HEK293 (cell line): ENCODE measurements around the gene ME3.

Experiments
- CTCF ChIA-PET: fragments of 350-600 bp; formaldehyde crosslinking; extraction: SDS; loops from one replicate; lab custom pipeline; 2021; ENCODE audit warnings: antibody characterized with exemption; lab: Yijun Ruan, JAX
- POLR2A ChIA-PET: fragments of 300-600 bp; formaldehyde crosslinking; extraction: SDS; loops from one replicate; lab custom pipeline; 2020; ENCODE audit warnings: antibody characterized with exemption, inconsistent platforms; lab: Yijun Ruan, JAX
- H3K27ac ChIP-seq: fragments of 200-500 bp; sonication (Bioruptor generic); 2 replicates; pipeline ENCODE4 v1.5.1; 2014; ENCODE audit warnings: low read depth, low read length, control low read depth, inconsistent platforms; ENCODE audit errors: extremely low read depth
- H3K36me3 ChIP-seq, 2 experiments: fragments of 200-500 bp in 1 of 2; sonication (Bioruptor generic) in 1 of 2; 1 replicate in 1 of 2; 2 replicates in 1 of 2; pipeline ENCODE4 v1.5.1; 2014 to 2017; ENCODE audit warnings: inconsistent platforms in 2 of 2, low read length in 2 of 2; ENCODE audit not compliant: control insufficient read depth in 2 of 2, insufficient read depth in 1 of 2
- H3K4me1 ChIP-seq: fragments of 200-500 bp; sonication (Bioruptor generic); 2 replicates; pipeline ENCODE4 v1.5.1; 2014; ENCODE audit warnings: mild to moderate bottlenecking, low read length, inconsistent platforms; ENCODE audit not compliant: control insufficient read depth, insufficient read depth
- H3K4me3 ChIP-seq: 2 replicates; pipeline ENCODE4 v1.5.1; 2011; ENCODE audit warnings: low read depth, mild to moderate bottlenecking, control low read depth, low read length, moderate library complexity
- H3K9me3 ChIP-seq: fragments of 200-500 bp; sonication (Bioruptor generic); 2 replicates; pipeline ENCODE4 v1.5.1; 2014; ENCODE audit warnings: low read depth, low read length, inconsistent platforms; ENCODE audit not compliant: control insufficient read depth, insufficient read depth
- GFI1B ChIP-seq: fragments of 450-650 bp; formaldehyde crosslinking; IDR thresholded peaks from 2 replicates; pipeline ENCODE4 v1.5.1; 2016; ENCODE audit warnings: missing biosample characterization, missing genetic modification characterization
- IKZF3 ChIP-seq: fragments of 450-650 bp; IDR thresholded peaks from 2 replicates; pipeline ENCODE4 v1.5.0; 2018; ENCODE audit warnings: missing biosample characterization, mild to moderate bottlenecking, missing genetic modification characterization, moderate library complexity
- INSM2 ChIP-seq: fragments of 450-650 bp; formaldehyde crosslinking; IDR thresholded peaks from 2 replicates; pipeline ENCODE4 v1.5.1; 2016; ENCODE audit warnings: missing biosample characterization, missing genetic modification characterization
- MZF1 ChIP-seq: fragments of 450-650 bp; formaldehyde crosslinking; IDR thresholded peaks from 2 replicates; pipeline ENCODE4 v1.5.1; 2017; ENCODE audit warnings: missing biosample characterization, missing genetic modification characterization, borderline replicate concordance
- PRDM6 ChIP-seq: fragments of 450-650 bp; formaldehyde crosslinking; IDR thresholded peaks from 2 replicates; pipeline ENCODE4 v1.5.1; 2017; ENCODE audit warnings: missing biosample characterization, missing genetic modification characterization
- SALL2 ChIP-seq: fragments of 450-650 bp; formaldehyde crosslinking; IDR thresholded peaks from 2 replicates; pipeline ENCODE4 v1.5.0; 2017; ENCODE audit warnings: missing biosample characterization, mild to moderate bottlenecking, missing genetic modification characterization, borderline replicate concordance
- SCRT1 ChIP-seq: fragments of 450-650 bp; formaldehyde crosslinking; IDR thresholded peaks from 2 replicates; pipeline ENCODE4 v1.5.1; 2016; ENCODE audit warnings: missing biosample characterization, missing genetic modification characterization, borderline replicate concordance
- WT1 ChIP-seq: fragments of 450-650 bp; formaldehyde crosslinking; IDR thresholded peaks from 2 replicates; pipeline ENCODE4 v1.5.1; 2016; ENCODE audit warnings: missing biosample characterization, missing genetic modification characterization
- ZBTB10 ChIP-seq: fragments of 450-650 bp; formaldehyde crosslinking; IDR thresholded peaks from 2 replicates; pipeline ENCODE4 v1.5.1; 2016; ENCODE audit warnings: missing biosample characterization, missing genetic modification characterization
- ZBTB17 ChIP-seq: fragments of 450-650 bp; formaldehyde crosslinking; IDR thresholded peaks from 2 replicates; pipeline ENCODE4 v1.5.1; 2016; ENCODE audit warnings: missing biosample characterization, missing genetic modification characterization
- ZBTB7A ChIP-seq: fragments of 450-650 bp; formaldehyde crosslinking; IDR thresholded peaks from 2 replicates; pipeline ENCODE4 v1.5.1; 2016; ENCODE audit warnings: low read depth, missing biosample characterization, missing genetic modification characterization
- ZNF112 ChIP-seq: fragments of 450-650 bp; formaldehyde crosslinking; IDR thresholded peaks from 2 replicates; pipeline ENCODE4 v1.5.0; 2017; ENCODE audit warnings: missing biosample characterization, missing genetic modification characterization
- ZNF121 ChIP-seq: fragments of 450-650 bp; formaldehyde crosslinking; IDR thresholded peaks from 2 replicates; pipeline ENCODE4 v1.5.1; 2016; ENCODE audit warnings: missing biosample characterization, missing genetic modification characterization
- ZNF221 ChIP-seq: fragments of 450-650 bp; formaldehyde crosslinking; IDR thresholded peaks from 2 replicates; pipeline ENCODE4 v1.5.1; 2017; ENCODE audit warnings: missing biosample characterization, missing genetic modification characterization, borderline replicate concordance
- ZNF350 ChIP-seq: fragments of 450-650 bp; formaldehyde crosslinking; IDR thresholded peaks from 2 replicates; pipeline ENCODE4 v1.5.0; 2017; ENCODE audit warnings: missing biosample characterization, mild to moderate bottlenecking, missing genetic modification characterization
- ZNF354C ChIP-seq: fragments of 450-650 bp; formaldehyde crosslinking; IDR thresholded peaks from 2 replicates; pipeline ENCODE4 v1.5.1; 2016; ENCODE audit warnings: missing biosample characterization, missing genetic modification characterization, low read depth, borderline replicate concordance
- ZNF423 ChIP-seq: fragments of 450-650 bp; formaldehyde crosslinking; IDR thresholded peaks from 2 replicates; pipeline ENCODE4 v1.5.1; 2016; ENCODE audit warnings: missing biosample characterization, missing genetic modification characterization
- ZNF433 ChIP-seq: fragments of 450-650 bp; formaldehyde crosslinking; IDR thresholded peaks from 2 replicates; pipeline ENCODE4 v1.5.1; 2016; ENCODE audit warnings: missing biosample characterization, missing genetic modification characterization, low read depth
- ZNF549 ChIP-seq: fragments of 450-650 bp; IDR thresholded peaks from 2 replicates; pipeline ENCODE4 v1.5.1; 2018; ENCODE audit warnings: missing biosample characterization, missing genetic modification characterization, mild to moderate bottlenecking, inconsistent platforms, moderate library complexity
- ZNF571 ChIP-seq: fragments of 450-650 bp; formaldehyde crosslinking; IDR thresholded peaks from 2 replicates; pipeline ENCODE4 v1.5.0; 2017; ENCODE audit warnings: missing biosample characterization, missing genetic modification characterization
- ZNF639 ChIP-seq: fragments of 450-650 bp; formaldehyde crosslinking; IDR thresholded peaks from 2 replicates; pipeline ENCODE4 v1.5.1; 2016; ENCODE audit warnings: missing biosample characterization, missing genetic modification characterization
- ZNF768 ChIP-seq: fragments of 450-650 bp; formaldehyde crosslinking; IDR thresholded peaks from 2 replicates; pipeline ENCODE4 v1.5.1; 2018; ENCODE audit warnings: missing biosample characterization, mild to moderate bottlenecking, missing genetic modification characterization
- ZNF792 ChIP-seq: fragments of 450-650 bp; formaldehyde crosslinking; IDR thresholded peaks from 2 replicates; pipeline ENCODE4 v1.5.1; 2016; ENCODE audit warnings: missing biosample characterization, missing genetic modification characterization
- ZSCAN4 ChIP-seq: fragments of 450-650 bp; formaldehyde crosslinking; IDR thresholded peaks from 2 replicates; pipeline ENCODE4 v1.5.1; 2017; ENCODE audit warnings: missing biosample characterization, missing genetic modification characterization

ME3 gene

GRCh38 chr11:86663291-86663690 lies 9.1 kb downstream of the ME3 start:
- no peaks in the 10 kb centered on the region for H3K9me3 ChIP-seq
- H3K27ac ChIP-seq: no peak overlapping the region
- no peaks in the 10 kb centered on the region for H3K36me3 ChIP-seq
- CTCF ChIA-PET: interaction anchor here (0.7 kb wide), 1 partner anchor 375 kb away, joined by 4 read pairs; no protein-coding TSS in a partner anchor
- POLR2A ChIA-PET: no interaction called here
- no peaks in the 10 kb centered on the region for H3K4me1 ChIP-seq
- no peak for TF ChIP-seq ZBTB17 (tag by site-specific recombination)
- TF ChIP-seq ZNF433 (tag by site-specific recombination): no peak
- no peak for TF ChIP-seq GFI1B (tag by site-specific recombination)
- TF ChIP-seq ZNF768 (tag by site-specific recombination): no peak
- no peak overlapping the region for H3K4me3 ChIP-seq

- Histone ChIP-seq H3K27ac (no peak overlapping the region), H3K9me3 (no peaks in the 10 kb centered on the region), H3K4me3 (no peak overlapping the region), H3K4me1 (no peaks in the 10 kb centered on the region), H3K36me3 (no peaks in the 10 kb centered on the region)
- CTCF ChIA-PET: interaction anchor here (0.8 kb wide), 1 partner anchor 209 kb away, joined by 3 read pairs; no protein-coding TSS in a partner anchor
- POLR2A ChIA-PET: interaction anchor here (0.6 kb wide), 1 partner anchor 265 kb away, joined by 3 read pairs; no protein-coding TSS in a partner anchor
- no peak for TF ChIP-seq ZSCAN4 (tag by site-specific recombination)
- no peak for TF ChIP-seq ZNF121 (tag by site-specific recombination)
- TF ChIP-seq ZBTB7A (tag by site-specific recombination): no peak
- TF ChIP-seq MZF1: no peak
- TF ChIP-seq GFI1B (tag by site-specific recombination): no peak
These were observed 11.7 kb downstream of the ME3 start for GRCh38 chr11:86660736-86661135.

- ChIA-PET CTCF (interaction anchor here (0.8 to 1.2 kb wide), 4 partner anchors 11 to 208 kb away, joined by 3 to 6 read pairs (median 4); no protein-coding TSS in a partner anchor), POLR2A (no interaction called here)
- Histone ChIP-seq H3K4me3 (no peak overlapping the region), H3K36me3 (no peaks in the 10 kb centered on the region), H3K4me1 (no peaks in the 10 kb centered on the region), H3K9me3 (no peaks in the 10 kb centered on the region), H3K27ac (no peak overlapping the region)
- TF ChIP-seq ZNF354C (tag by site-specific recombination) (no peak), ZNF792 (tag by site-specific recombination) (no peak), SCRT1 (tag by site-specific recombination) (no peak), ZNF639 (no peak), WT1 (tag by site-specific recombination) (no peak), IKZF3 (tag by site-specific recombination) (no peak), ZBTB10 (tag by site-specific recombination) (no peak), ZNF423 (tag by site-specific recombination) (no peak), ZNF571 (tag by site-specific recombination) (no peak), ZNF221 (tag by site-specific recombination) (no peak), ZNF112 (tag by site-specific recombination) (no peak), ZNF549 (tag by site-specific recombination) (no peak), SALL2 (tag by site-specific recombination) (no peak), PRDM6 (tag by site-specific recombination) (no peak), ZNF350 (no peak), INSM2 (tag by site-specific recombination) (no peak)
These were observed 12.3 kb downstream of the ME3 start for GRCh38 chr11:86660088-86660487.
